ENCODE measurements around the gene CACNG7. TPM values are rescaled to one million over a fixed set of nuclear protein-coding genes. Genes with fewer than 3 reads are reported as not detected.

CACNG7 gene, protein sequence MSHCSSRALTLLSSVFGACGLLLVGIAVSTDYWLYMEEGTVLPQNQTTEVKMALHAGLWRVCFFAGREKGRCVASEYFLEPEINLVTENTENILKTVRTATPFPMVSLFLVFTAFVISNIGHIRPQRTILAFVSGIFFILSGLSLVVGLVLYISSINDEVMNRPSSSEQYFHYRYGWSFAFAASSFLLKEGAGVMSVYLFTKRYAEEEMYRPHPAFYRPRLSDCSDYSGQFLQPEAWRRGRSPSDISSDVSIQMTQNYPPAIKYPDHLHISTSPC
- total RNA-seq (not detected), polyA plus RNA-seq (not detected), total RNA-seq (not detected)

DNA sequence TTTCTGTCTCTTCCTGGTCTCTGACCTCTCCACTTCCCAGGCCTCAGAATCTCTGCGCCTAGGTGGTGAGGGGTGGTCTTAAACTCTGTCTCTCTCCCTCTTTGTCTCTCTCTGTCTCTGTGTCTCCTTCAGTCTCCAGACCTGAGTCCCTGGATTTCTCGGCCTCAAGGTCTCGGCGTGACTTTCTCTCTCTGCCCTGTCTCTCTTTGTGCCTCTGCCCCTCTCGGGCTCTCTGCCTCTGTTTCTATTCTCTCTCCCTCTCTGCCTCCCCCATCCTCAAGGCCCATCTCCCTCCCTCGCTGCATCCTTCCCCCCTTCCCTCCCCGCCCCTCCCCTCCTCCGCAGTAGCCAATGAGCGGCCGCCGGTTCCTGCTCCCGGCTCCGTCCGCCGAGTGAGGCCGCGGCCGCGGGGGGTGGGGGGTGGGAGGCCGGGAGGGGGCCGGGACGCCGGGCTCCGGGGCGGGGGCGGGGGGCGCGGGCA lies at the start of gene CACNG7:
CACNG7 (plus strand) TSS at position 344 of the 481 bp plus-strand sequence. CDS start 3,554 bp downstream, outside the sequence.
- Histone ChIP-seq H3K27me3 (ENCODE audit: control insufficient read depth in 2 of 2, insufficient read depth in 2 of 2, low read length in 2 of 2) (peaks cover 3 to 34% of the 10 kb centered on the region in 2 donors), H3K27ac (ENCODE audit: low read depth, low read length) (no peak within 1 kb of the TSS), H3K36me3 (ENCODE audit: control insufficient read depth in 2 of 3, insufficient read depth in 3 of 3, low read length in 3 of 3) (no peaks in the 10 kb centered on the region), H3K9me3 (ENCODE audit: control insufficient read depth in 2 of 3, low read length in 3 of 3) (no peaks in the 10 kb centered on the region), H3K4me1 (ENCODE audit: control insufficient read depth in 2 of 2, insufficient read depth in 2 of 2, low read length in 2 of 2) (peaks cover 5 to 13% of the 10 kb centered on the region in 2 donors), H3K4me3 (ENCODE audit: low read length) (no peak within 1 kb of the TSS)
- DNase-seq: no peak
- Mint-ChIP-seq H3K9me3 (peaks cover 0 to 12% (median 0%) of the 10 kb centered on the region in 11 donors), H3K27ac (peak within 1 kb of the TSS in 2 of 9 donors; percentile 64 to 72), H3K27me3 (peaks cover 66 to 89% (median 84%) of the 10 kb centered on the region in 5 donors), H3K36me3 (peaks cover 0 to 10% (median 4%) of the 10 kb centered on the region in 5 donors), H3K4me1 (peaks cover 21 to 34% (median 26%) of the 10 kb centered on the region in 7 donors), H3K4me3 (peak within 1 kb of the TSS; percentile 8 to 87 (median 72))
- ATAC-seq: no peak
- ChIA-PET POLR2A (no interaction called here), CTCF (no interaction called here)
- intact Hi-C loops (cut with micrococcal nuclease): loop anchor here (5.0 to 10.0 kb wide), 4 partner anchors 66 to 323 kb away; no protein-coding TSS in a partner anchor

DNA sequence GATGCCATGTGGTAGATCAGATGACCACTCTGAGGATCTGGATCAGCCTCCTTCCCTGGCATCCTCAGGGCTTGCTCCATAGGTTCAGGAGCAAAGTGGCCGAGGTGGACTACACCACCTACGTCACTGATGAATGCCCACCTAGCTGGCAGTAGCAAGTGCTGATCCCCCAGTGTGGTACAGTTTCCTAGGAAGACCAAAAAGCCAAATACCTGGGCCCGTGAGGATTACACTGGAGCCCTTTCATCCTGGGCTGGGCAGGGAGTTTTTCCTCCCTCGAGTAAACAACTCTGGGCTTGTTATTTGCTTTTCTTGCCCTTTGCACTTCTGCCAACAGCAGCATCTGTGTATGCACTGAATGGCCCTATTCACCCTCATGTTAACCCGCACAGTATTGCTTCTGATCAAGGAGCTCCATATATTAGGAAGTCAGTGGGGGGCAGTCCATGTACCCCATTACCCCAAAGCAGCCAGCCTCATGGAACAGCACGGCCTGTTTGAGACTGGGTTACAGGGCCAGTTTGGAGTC lies 44.7 kb upstream of the CACNG7 start:
- Histone ChIP-seq H3K36me3 (ENCODE audit: control insufficient read depth in 2 of 3, insufficient read depth in 3 of 3, low read length in 3 of 3) (peaks cover 0 to 9% (median 0%) of the 10 kb centered on the region in 3 experiments), H3K27me3 (ENCODE audit: control insufficient read depth in 2 of 2, insufficient read depth in 2 of 2, low read length in 2 of 2) (no peaks in the 10 kb centered on the region), H3K4me3 (ENCODE audit: low read length) (no peak overlapping the region), H3K9me3 (ENCODE audit: control insufficient read depth in 2 of 3, low read length in 3 of 3) (no peaks in the 10 kb centered on the region), H3K27ac (ENCODE audit: low read depth, low read length) (no peak overlapping the region), H3K4me1 (ENCODE audit: control insufficient read depth in 2 of 2, insufficient read depth in 2 of 2, low read length in 2 of 2) (peaks cover 13 to 17% of the 10 kb centered on the region in 2 donors)
- H3K27me3 Mint-ChIP-seq: peaks cover 0 to 5% (median 0%) of the 10 kb centered on the region in 5 donors
- ChIA-PET CTCF (no interaction called here), POLR2A (no interaction called here)
- no peak for ATAC-seq
- peaks cover 0 to 27% (median 15%) of the 10 kb centered on the region in 7 donors for H3K4me1 Mint-ChIP-seq
- peaks cover 0 to 4% (median 0%) of the 10 kb centered on the region in 5 donors for H3K36me3 Mint-ChIP-seq
- H3K9me3 Mint-ChIP-seq: peaks cover 0 to 5% (median 0%) of the 10 kb centered on the region in 11 donors
- no peak overlapping the region for H3K4me3 Mint-ChIP-seq
- intact Hi-C loops (cut with micrococcal nuclease): loop anchor here in 1 of 2 donors (10.0 kb wide), 1 partner anchor 510 kb away; no protein-coding TSS in a partner anchor
- peak overlapping the region in 5 of 9 donors; percentile 14 to 81 (median 28) for H3K27ac Mint-ChIP-seq
- DNase-seq: no peak

DNA sequence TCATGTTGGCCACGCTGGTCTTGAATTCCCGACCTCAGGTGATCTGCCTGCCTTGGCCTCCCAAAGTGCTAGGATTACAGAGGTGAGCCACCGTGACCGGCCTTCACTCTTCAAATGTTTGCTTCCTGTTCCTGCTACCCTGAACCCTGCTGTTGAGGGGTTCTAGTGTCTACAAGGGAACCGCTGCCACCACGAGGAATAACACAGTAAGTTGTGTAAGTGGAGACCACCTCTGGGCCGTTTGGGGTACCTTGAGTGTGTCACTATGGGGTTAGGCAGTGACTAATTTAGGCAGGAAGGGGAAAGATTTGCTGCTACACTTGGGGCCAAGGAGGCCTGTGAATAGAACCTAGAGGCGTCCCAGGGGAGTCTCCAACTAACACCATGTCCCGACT lies 43.6 kb upstream of the CACNG7 start:
- ATAC-seq: no peak
- DNase-seq: no peak
- ChIA-PET CTCF (interaction anchor here (1.0 to 2.5 kb wide), 4 partner anchors 10 to 20 kb away, joined by 3 to 14 read pairs (median 4); partner anchors contain the start of gene PRKCG), POLR2A (interaction anchor here (1.3 to 4.3 kb wide), 4 partner anchors 9 to 17 kb away, joined by 7 to 66 read pairs (median 15); partner anchors contain the start of gene PRKCG)
- Mint-ChIP-seq H3K27me3 (peaks cover 0 to 5% (median 0%) of the 10 kb centered on the region in 5 donors), H3K36me3 (peaks cover 0 to 6% (median 0%) of the 10 kb centered on the region in 5 donors), H3K9me3 (peaks cover 0 to 5% (median 0%) of the 10 kb centered on the region in 11 donors), H3K4me1 (peaks cover 1 to 32% (median 17%) of the 10 kb centered on the region in 7 donors), H3K4me3 (peak overlapping the region; percentile 54 to 100 (median 95)), H3K27ac (peak overlapping the region; percentile 97 to 100 (median 99))
- H3K4me1 ChIP-seq (ENCODE audit: control insufficient read depth in 2 of 2, insufficient read depth in 2 of 2, low read length in 2 of 2): peaks cover 16 to 17% of the 10 kb centered on the region in 2 donors
- H3K9me3 ChIP-seq (ENCODE audit: control insufficient read depth in 2 of 3, low read length in 3 of 3): no peaks in the 10 kb centered on the region
- intact Hi-C loops (cut with micrococcal nuclease): loop anchor here (5.0 to 10.0 kb wide), 7 partner anchors 112 to 1792 kb away; partner anchors contain the start of genes PRPF31 (in 1 of the 2), RPL28 (in 1 of the 2), TFPT (in 1 of the 2) and U2AF2 (in 1 of the 2)
- H3K4me3 ChIP-seq (ENCODE audit: low read length): peak overlapping the region; percentile 73
- peak overlapping the region; percentile 99 for H3K27ac ChIP-seq (ENCODE audit: low read depth, low read length)
- H3K27me3 ChIP-seq (ENCODE audit: control insufficient read depth in 2 of 2, insufficient read depth in 2 of 2, low read length in 2 of 2): no peaks in the 10 kb centered on the region
- H3K36me3 ChIP-seq (ENCODE audit: control insufficient read depth in 2 of 3, insufficient read depth in 3 of 3, low read length in 3 of 3): peaks cover 0 to 9% (median 0%) of the 10 kb centered on the region in 3 experiments

DNA sequence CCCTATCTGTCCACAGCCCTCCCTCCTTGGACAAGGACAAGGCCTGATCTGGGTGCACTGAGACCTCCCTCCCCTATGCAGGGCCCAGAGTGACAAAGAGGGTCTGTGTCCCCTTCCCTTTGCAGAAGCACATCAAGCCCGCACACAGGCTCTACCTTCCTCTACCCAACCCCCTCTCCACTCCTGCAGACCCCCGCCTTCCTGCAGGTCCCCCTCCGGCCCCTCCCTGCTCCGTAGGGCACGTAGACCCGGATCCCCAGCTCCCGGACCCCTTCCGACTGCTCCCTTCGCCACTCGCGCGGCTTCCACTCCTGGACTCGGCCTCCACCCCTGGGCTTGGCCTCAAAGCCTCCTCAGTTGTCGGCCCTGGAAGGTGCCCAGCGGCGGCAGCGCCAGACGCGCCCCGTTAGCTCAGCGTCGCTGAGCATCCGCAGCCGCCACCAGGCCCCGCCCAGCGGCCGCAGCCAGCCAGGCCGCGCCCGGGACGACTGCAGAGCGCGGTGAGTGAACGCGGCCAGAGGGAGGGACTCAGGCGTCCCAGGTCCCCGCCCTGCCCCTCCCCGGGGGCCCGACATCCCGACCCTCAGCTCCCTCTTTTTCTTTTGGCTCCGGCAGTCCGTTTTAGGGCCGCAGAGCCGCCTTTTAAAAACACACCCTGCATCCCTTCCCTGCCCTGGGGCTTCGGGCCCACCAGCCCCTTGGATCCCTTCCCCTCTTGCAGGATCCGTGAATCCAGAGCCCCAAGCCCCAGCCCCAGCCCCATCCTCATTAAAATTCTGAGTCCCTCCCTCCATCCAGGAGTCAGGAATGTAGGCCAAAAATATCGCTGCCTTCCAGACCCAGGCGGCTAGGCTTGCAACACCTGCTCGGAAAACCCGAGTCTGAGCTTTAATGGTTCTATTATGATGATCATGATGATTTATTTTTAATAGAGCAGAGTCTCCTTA lies 42.9 kb upstream of the CACNG7 start:
- peak overlapping the region; percentile 92 to 100 (median 97) for H3K4me3 Mint-ChIP-seq
- peak overlapping the region; percentile 73 for H3K4me3 ChIP-seq (ENCODE audit: low read length)
- intact Hi-C loops (cut with micrococcal nuclease): loop anchor here (1.0 to 10.0 kb wide), 10 partner anchors 24 to 1791 kb away; partner anchors contain the start of genes LENG8 (in 2 of the 2), NDUFA3 (in 1 of the 2), PRPF31 (in 1 of the 2) and RPL28 (in 1 of the 2)
- H3K36me3 ChIP-seq (ENCODE audit: control insufficient read depth in 2 of 3, insufficient read depth in 3 of 3, low read length in 3 of 3): peaks cover 0 to 9% (median 0%) of the 10 kb centered on the region in 3 experiments
- no peaks in the 10 kb centered on the region for H3K27me3 ChIP-seq (ENCODE audit: control insufficient read depth in 2 of 2, insufficient read depth in 2 of 2, low read length in 2 of 2)
- DNase-seq (peak in 8 of 9 donors; percentile 49 to 78 (median 58)), ATAC-seq (peak; percentile 10)
- H3K4me1 ChIP-seq (ENCODE audit: control insufficient read depth in 2 of 2, insufficient read depth in 2 of 2, low read length in 2 of 2): peaks cover 17 to 20% of the 10 kb centered on the region in 2 donors
- H3K9me3 ChIP-seq (ENCODE audit: control insufficient read depth in 2 of 3, low read length in 3 of 3): no peaks in the 10 kb centered on the region
- ChIA-PET POLR2A (interaction anchor here (1.0 to 4.3 kb wide), 5 partner anchors 9 to 249 kb away, joined by 3 to 66 read pairs (median 7); partner anchors contain the start of gene PRKCG), CTCF (interaction anchor here (1.0 to 2.5 kb wide), 5 partner anchors 10 to 19 kb away, joined by 3 to 14 read pairs (median 3); partner anchors contain the start of gene PRKCG)
- H3K27me3 Mint-ChIP-seq: peaks cover 0 to 5% (median 0%) of the 10 kb centered on the region in 5 donors
- H3K27ac Mint-ChIP-seq: peak overlapping the region; percentile 97 to 100 (median 99)
- peaks cover 8 to 39% (median 24%) of the 10 kb centered on the region in 7 donors for H3K4me1 Mint-ChIP-seq
- H3K36me3 Mint-ChIP-seq: peaks cover 0 to 10% (median under 1%) of the 10 kb centered on the region in 5 donors
- peak overlapping the region; percentile 99 for H3K27ac ChIP-seq (ENCODE audit: low read depth, low read length)
- H3K9me3 Mint-ChIP-seq: peaks cover 0 to 5% (median 0%) of the 10 kb centered on the region in 11 donors

DNA sequence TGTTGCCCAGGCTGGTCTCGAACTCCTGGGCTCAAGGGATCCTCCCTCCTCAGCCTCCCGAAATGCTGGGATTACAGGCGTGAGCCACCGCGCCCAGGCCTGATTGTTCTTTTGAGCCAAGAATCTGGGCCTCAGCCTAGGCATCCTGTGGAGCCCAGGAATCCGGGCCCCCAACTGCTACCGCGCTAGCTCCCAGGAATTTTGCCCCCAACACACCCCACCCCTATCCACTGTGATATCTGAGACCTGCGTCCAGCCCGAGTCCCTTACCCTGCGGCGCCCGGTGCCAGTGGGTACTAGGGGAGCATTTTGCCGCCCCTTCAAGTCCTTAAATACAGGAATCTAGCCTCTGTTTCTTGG lies 42.2 kb upstream of the CACNG7 start:
- Histone ChIP-seq H3K36me3 (ENCODE audit: control insufficient read depth in 2 of 3, insufficient read depth in 3 of 3, low read length in 3 of 3) (peaks cover 0 to 9% (median 0%) of the 10 kb centered on the region in 3 experiments), H3K4me3 (ENCODE audit: low read length) (peak overlapping the region; percentile 73), H3K27ac (ENCODE audit: low read depth, low read length) (peak overlapping the region; percentile 99), H3K9me3 (ENCODE audit: control insufficient read depth in 2 of 3, low read length in 3 of 3) (no peaks in the 10 kb centered on the region), H3K4me1 (ENCODE audit: control insufficient read depth in 2 of 2, insufficient read depth in 2 of 2, low read length in 2 of 2) (peaks cover 17 to 24% of the 10 kb centered on the region in 2 donors), H3K27me3 (ENCODE audit: control insufficient read depth in 2 of 2, insufficient read depth in 2 of 2, low read length in 2 of 2) (no peaks in the 10 kb centered on the region)
- DNase-seq: peak in 1 of 9 donors; percentile 26
- POLR2A ChIA-PET: interaction anchor here (0.9 to 4.3 kb wide), 9 partner anchors 8 to 1677 kb away, joined by 3 to 66 read pairs (median 7); partner anchors contain the start of genes CNOT3, MBOAT7, PRKCG and TSEN34
- ATAC-seq: no peak
- Mint-ChIP-seq H3K9me3 (peaks cover 0 to 5% (median 0%) of the 10 kb centered on the region in 11 donors), H3K36me3 (peaks cover 0 to 15% (median 7%) of the 10 kb centered on the region in 5 donors), H3K4me3 (peak overlapping the region; percentile 92 to 100 (median 97)), H3K27ac (peak overlapping the region; percentile 97 to 100 (median 99)), H3K27me3 (peaks cover 0 to 5% (median 0%) of the 10 kb centered on the region in 5 donors), H3K4me1 (peaks cover 14 to 44% (median 31%) of the 10 kb centered on the region in 7 donors)
- intact Hi-C loops (cut with micrococcal nuclease): loop anchor here (1.0 to 10.0 kb wide), 16 partner anchors 12 to 1790 kb away; partner anchors contain the start of genes CNOT3 (in 2 of the 2), LENG1 (in 2 of the 2), LENG8 (in 2 of the 2) and NDUFA3 (in 1 of the 2)
- CTCF ChIA-PET: interaction anchor here (0.8 to 2.5 kb wide), 4 partner anchors 10 to 19 kb away, joined by 3 to 14 read pairs (median 3); no protein-coding TSS in a partner anchor
